HepG2 (cell line): ENCODE results near the gene RBPJ. TPM values are rescaled to one million over a fixed set of nuclear protein-coding genes. Genes with fewer than 3 reads are reported as not detected.
A peak's percentile ranks its signal among the peaks of the same experiment; 100 is the strongest.

ENCODE experiments used
- ARID2 ChIP-seq: sonication (generic); formaldehyde crosslinking; IDR thresholded peaks from 2 replicates; pipeline ENCODE4 v1.8.1; 2022; ENCODE audit warnings: mild to moderate bottlenecking, missing genetic modification reagents, borderline replicate concordance
- FIP1L1 ChIP-seq: fragments of 200-400 bp; formaldehyde crosslinking; IDR thresholded peaks from 2 replicates; pipeline ENCODE4 v1.6.1; 2018; ENCODE audit warnings: low read depth, mild to moderate bottlenecking, low read length, moderate library complexity, borderline replicate concordance; ENCODE audit not compliant: insufficient read depth
- JARID2 ChIP-seq: sonication (generic); formaldehyde crosslinking; IDR thresholded peaks from 2 replicates; pipeline ENCODE4 v1.8.1; 2023; ENCODE audit warnings: missing genetic modification reagents, inconsistent platforms; ENCODE audit not compliant: insufficient replicate concordance
- KLF11 ChIP-seq: IDR thresholded peaks from 2 replicates; pipeline ENCODE4 v1.6.1; 2016; ENCODE audit warnings: missing compliant biosample characterization
- KLF12 ChIP-seq: sonication (generic); formaldehyde crosslinking; IDR thresholded peaks from 2 replicates; pipeline ENCODE4 v1.4.0; 2020; ENCODE audit warnings: missing genetic modification reagents, borderline replicate concordance
- MED1 ChIP-seq: sonication (generic); formaldehyde crosslinking; IDR thresholded peaks from 2 replicates; pipeline ENCODE4 v1.4.0; 2020; ENCODE audit warnings: missing genetic modification reagents
- MED8 ChIP-seq: sonication (generic); formaldehyde crosslinking; IDR thresholded peaks from 2 replicates; pipeline ENCODE4 v1.8.1; 2023; ENCODE audit warnings: mild to moderate bottlenecking, missing genetic modification reagents; ENCODE audit not compliant: insufficient replicate concordance
- NFE2L1 ChIP-seq: sonication (generic); formaldehyde crosslinking; IDR thresholded peaks from 2 replicates; pipeline ENCODE4 v1.4.0; 2020; ENCODE audit warnings: missing genetic modification reagents, mild to moderate bottlenecking, borderline replicate concordance
- RFX3 ChIP-seq: IDR thresholded peaks from 2 replicates; pipeline ENCODE4 v1.6.1; 2016; ENCODE audit warnings: missing biosample characterization, missing genetic modification reagents
- RNF2 ChIP-seq: fragments of 450-650 bp; conservative IDR thresholded peaks from 2 replicates; pipeline ENCODE4 v1.6.1; 2016; ENCODE audit warnings: low read depth
- RXRB ChIP-seq: IDR thresholded peaks from 2 replicates; pipeline ENCODE4 v1.6.1; 2016; ENCODE audit warnings: borderline replicate concordance, missing genetic modification reagents, missing compliant biosample characterization
- SIN3B ChIP-seq: fragments of 150-350 bp; IDR thresholded peaks from 2 replicates; pipeline ENCODE4 v1.6.1; 2014; ENCODE audit warnings: low read length
- SP1 ChIP-seq, 2 experiments: fragments of 450-650 bp in 1 of 2; sonication (generic) in 1 of 2; formaldehyde crosslinking in 1 of 2; IDR thresholded peaks; 2 replicates each; pipeline versions ENCODE4 v1.4.0 to v1.6.1; 2016 to 2020; ENCODE audit warnings: missing genetic modification reagents in 1 of 2
- SRY ChIP-seq: sonication (generic); formaldehyde crosslinking; IDR thresholded peaks from 2 replicates; pipeline ENCODE4 v1.8.0; 2022; ENCODE audit warnings: mild to moderate bottlenecking, missing genetic modification reagents
- U2AF1 ChIP-seq: fragments of 200-400 bp; formaldehyde crosslinking; optimal IDR thresholded peaks from 2 replicates; pipeline ENCODE3; 2017; ENCODE audit warnings: mild to moderate bottlenecking, low read depth, low read length
- YEATS2 ChIP-seq: sonication (generic); formaldehyde crosslinking; IDR thresholded peaks from 2 replicates; pipeline ENCODE4 v1.4.0; 2020; ENCODE audit warnings: missing genetic modification reagents, borderline replicate concordance
- ZNF142 ChIP-seq: sonication (generic); formaldehyde crosslinking; IDR thresholded peaks from 2 replicates; pipeline ENCODE4 v1.4.0; 2020; ENCODE audit warnings: missing genetic modification reagents
- ZNF225 ChIP-seq: sonication (generic); formaldehyde crosslinking; IDR thresholded peaks from 2 replicates; pipeline ENCODE4 v1.4.0; 2020; ENCODE audit warnings: mild to moderate bottlenecking, missing genetic modification reagents
- ZNF253 ChIP-seq: sonication (generic); formaldehyde crosslinking; IDR thresholded peaks from 2 replicates; pipeline ENCODE4 v1.8.0; 2022; ENCODE audit warnings: mild to moderate bottlenecking, missing genetic modification reagents, borderline replicate concordance
- ZNF546 ChIP-seq: sonication (generic); formaldehyde crosslinking; conservative IDR thresholded peaks from 2 replicates; pipeline ENCODE4 v1.8.1; 2023; ENCODE audit warnings: mild to moderate bottlenecking, missing genetic modification reagents
- ZNF75D ChIP-seq: sonication (generic); formaldehyde crosslinking; IDR thresholded peaks from 2 replicates; pipeline ENCODE4 v1.8.1; 2023; ENCODE audit warnings: missing genetic modification reagents, mild to moderate bottlenecking, borderline replicate concordance
- polyA plus RNA-seq, 8 experiments: library from polyadenylated mRNA; depleted of rRNA in 3 of 8; stranded (reverse) in 7 of 8; unstranded in 1 of 8; fragments of >200 nt; fragmentation: Illumina TruSeq in 4 of 8; extraction: Trizol in 4 of 8; gene quantifications; 2 replicates each; pipeline versions ENCODE4 v1.2.1 to v1.2.3, GENCODE V29; 2011 to 2016; ENCODE audit warnings: low read depth in 4 of 8, missing spikeins in 1 of 8, mixed read lengths in 1 of 8; ENCODE audit not compliant: insufficient read depth in 1 of 8
- total RNA-seq, 5 experiments: library from RNA; depleted of rRNA; stranded (reverse); fragments of >200 nt; fragmentation: Illumina TruSeq; extraction: Trizol; gene quantifications; 2 replicates each; pipeline ENCODE4 v1.2.3, GENCODE V29; 2016; ENCODE audit warnings: low read depth in 1 of 5
- TF ChIP-seq, protein P1 (sequence below): sonication (generic); formaldehyde crosslinking; IDR thresholded peaks from 2 replicates; pipeline ENCODE4 v1.5.1; 2020; ENCODE audit warnings: missing genetic modification reagents, mild to moderate bottlenecking, borderline replicate concordance

The RBPJ gene
- total and polyA plus RNA-seq, 2 of the 13 experiments (the other 11 are each of a cell fraction or from before 2014, with no cell fraction given), result 25.9 to 33.2 TPM

DNA sequence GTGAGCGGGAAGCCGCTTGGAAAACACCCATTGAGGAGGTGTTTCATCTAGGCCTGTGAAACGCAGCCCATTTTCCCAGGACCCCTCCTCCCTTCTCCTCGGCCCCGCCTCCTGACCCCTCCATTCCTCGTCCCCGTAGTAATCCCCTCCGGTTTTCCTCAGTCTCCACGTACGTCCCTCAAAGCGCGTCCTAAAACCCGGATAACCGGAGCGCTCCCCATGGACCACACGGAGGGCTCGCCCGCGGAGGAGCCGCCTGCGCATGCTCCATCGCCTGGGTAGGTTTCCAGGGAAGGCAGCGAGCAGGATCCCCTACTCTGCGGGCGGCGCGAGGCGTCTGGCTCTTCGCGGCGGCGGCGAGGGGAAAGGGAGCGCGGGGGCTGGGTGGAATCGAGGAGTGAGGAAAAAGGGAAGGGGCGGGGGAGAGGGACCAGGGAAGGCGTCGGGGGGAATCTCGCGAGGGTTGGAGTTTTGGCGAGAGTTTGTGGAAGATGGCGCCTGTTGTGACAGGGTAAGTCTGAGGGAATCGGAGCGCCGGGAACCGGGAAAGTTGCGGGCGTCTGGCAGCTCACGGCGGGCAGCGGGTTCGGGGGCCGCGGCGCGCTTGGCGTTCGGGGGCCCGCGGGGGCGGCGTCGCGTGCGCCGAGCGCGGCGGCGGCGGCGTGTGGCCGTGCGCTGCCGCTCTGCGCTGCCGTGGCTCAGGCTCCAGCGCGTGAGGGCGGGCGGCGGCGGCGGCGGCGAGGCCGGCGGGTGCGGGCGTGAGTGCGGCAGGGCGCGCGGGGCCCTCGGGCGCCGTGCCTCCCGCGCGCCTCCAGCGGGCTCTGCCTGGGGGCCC, at the start of gene RBPJ (continued):
- TF ChIP-seq ZNF142, result peak; percentile 15; the same call in 1 of the 2 replicates
- no peak for TF ChIP-seq MED8 (CRISPR knock-in tag)
- TF ChIP-seq ZNF546 (CRISPR knock-in tag), result no peak; the same call in 1 of the 2 replicates
- no peak for TF ChIP-seq RFX3 (CRISPR knock-in tag)
- 0 out of 2 replicates have a peak, but pooled peaks have one; percentile 32 for TF ChIP-seq KLF11 (CRISPR knock-in tag)
- TF ChIP-seq MED1, result 0 out of 2 replicates have a peak, but pooled peaks have one; percentile 43
- peak; percentile 78; the same call in 1 of the 2 replicates for TF ChIP-seq SIN3B
- TF ChIP-seq ZNF225 (CRISPR knock-in tag), result peak; percentile 57; the same call in 1 of the 2 replicates
- peak; percentile 88 for TF ChIP-seq U2AF1
- TF ChIP-seq ZNF75D, result no peak
- peak; percentile 87 for TF ChIP-seq YEATS2 (CRISPR knock-in tag)
- no peak for TF ChIP-seq NFE2L1 (CRISPR knock-in tag)
- no peak for TF ChIP-seq ARID2
- peak; percentile 75 for TF ChIP-seq RXRB (CRISPR knock-in tag)
- 0 out of 2 replicates have a peak, but pooled peaks have one; percentile 29 for TF ChIP-seq SP1 (IDR thresholded peaks at IDR 0.05)
- TF ChIP-seq SP1 (CRISPR knock-in tag; IDR thresholded peaks at IDR 0.05), result peak; percentile 93
- no peak; the same call in 1 of the 2 replicates for TF ChIP-seq SRY (CRISPR knock-in tag)
- TF ChIP-seq ZNF253 (CRISPR knock-in tag), result no peak
- TF ChIP-seq JARID2 (CRISPR knock-in tag), result peak; percentile 81
- TF ChIP-seq, protein P1, sequence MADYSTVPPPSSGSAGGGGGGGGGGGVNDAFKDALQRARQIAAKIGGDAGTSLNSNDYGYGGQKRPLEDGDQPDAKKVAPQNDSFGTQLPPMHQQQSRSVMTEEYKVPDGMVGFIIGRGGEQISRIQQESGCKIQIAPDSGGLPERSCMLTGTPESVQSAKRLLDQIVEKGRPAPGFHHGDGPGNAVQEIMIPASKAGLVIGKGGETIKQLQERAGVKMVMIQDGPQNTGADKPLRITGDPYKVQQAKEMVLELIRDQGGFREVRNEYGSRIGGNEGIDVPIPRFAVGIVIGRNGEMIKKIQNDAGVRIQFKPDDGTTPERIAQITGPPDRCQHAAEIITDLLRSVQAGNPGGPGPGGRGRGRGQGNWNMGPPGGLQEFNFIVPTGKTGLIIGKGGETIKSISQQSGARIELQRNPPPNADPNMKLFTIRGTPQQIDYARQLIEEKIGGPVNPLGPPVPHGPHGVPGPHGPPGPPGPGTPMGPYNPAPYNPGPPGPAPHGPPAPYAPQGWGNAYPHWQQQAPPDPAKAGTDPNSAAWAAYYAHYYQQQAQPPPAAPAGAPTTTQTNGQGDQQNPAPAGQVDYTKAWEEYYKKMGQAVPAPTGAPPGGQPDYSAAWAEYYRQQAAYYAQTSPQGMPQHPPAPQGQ, result no peak
- TF ChIP-seq KLF12, result 0 out of 2 replicates have a peak, but pooled peaks have one; percentile 27
- 0 out of 2 replicates have a peak, but pooled peaks have one; percentile 54 for TF ChIP-seq FIP1L1
- TF ChIP-seq RNF2, result 0 out of 2 replicates have a peak, but pooled peaks have one; percentile 48
